Stimulated activated naive CD4-positive, alpha-beta T cell (primary cell): Measurements from ENCODE around the gene SAXO2.
"Not testable (repeated sequence)": the region's sequence is repeated elsewhere in the genome, so short reads cannot be mapped to it uniquely, and the experiment has no call there.

Source experiments
- DNase-seq, 6 experiments: peaks; one replicate each; lab custom pipeline; 2025; lab: John Stamatoyannopoulos, UW

The SAXO2 gene

GRCh38 chr15:82313951-82314768 is 51.5 kb downstream of the SAXO2 start:
- not testable (repeated sequence) for DNase-seq

GRCh38 chr15:82314769-82315518 is 52.3 kb downstream of the SAXO2 start:
- no peak for DNase-seq

- no peak for DNase-seq
Measured at GRCh38 chr15:82315519-82316246, 53.1 kb downstream of the SAXO2 start.

DNA sequence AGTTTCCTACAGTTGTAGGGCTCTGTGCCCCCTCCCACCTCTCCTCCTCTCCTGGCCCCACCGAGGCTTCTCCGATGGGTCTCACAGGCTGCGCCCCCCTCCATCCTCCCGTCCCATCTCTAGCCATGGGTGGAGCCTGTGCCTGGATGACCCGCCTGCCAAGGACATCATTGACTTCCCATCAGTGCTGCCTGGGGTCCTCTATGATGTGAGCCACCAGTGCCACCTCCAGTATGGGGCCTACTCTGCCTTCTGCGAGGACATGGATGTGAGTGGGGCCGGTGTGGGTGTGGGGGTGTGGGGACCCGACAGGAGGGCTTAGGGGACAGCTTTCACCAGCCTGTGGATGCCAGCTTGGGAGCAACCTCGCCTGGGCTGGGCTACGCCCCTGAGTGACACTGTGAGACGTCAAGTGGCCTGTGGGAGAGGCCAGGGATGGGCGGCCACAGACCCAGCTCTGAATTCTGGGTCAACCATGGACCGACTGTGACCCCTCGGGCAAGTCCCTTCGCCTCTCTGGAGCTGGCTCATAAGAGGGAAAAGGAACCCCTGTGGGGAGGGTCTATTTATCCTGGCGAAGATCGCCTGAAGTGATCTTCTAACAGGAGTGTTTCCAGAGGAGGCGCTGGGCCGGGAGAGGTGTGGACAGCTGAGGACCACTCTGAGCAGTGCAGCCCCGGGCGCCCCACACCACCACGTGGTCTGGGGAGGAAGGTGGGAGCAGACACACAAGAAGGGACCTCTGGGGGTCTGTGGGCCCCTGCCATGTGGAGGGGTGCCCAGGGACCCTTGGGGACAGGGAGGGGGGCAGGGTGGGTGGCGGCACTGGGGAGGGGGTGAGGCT is 53.9 kb downstream of the SAXO2 start:
- not testable (repeated sequence) for DNase-seq

DNA sequence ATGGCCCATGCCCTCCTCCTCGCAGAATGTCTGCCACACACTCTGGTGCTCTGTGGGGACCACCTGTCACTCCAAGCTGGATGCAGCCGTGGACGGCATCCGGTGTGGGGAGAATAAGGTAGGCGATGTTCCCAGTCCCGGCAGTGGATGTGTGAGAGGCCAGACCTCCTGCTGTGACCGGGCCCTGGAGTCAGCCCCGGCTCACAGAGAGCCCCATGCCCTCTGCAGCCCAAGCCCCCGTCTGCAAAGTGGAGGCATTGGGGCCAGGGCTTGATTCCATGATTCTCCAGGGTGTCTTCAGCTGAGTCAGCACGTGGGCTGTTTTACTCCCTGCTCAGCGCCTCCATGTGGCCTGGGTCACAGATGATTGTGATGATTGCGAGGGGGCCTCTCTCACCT is 54.5 kb downstream of the SAXO2 start:
- DNase-seq: no peak

- not testable (repeated sequence) for DNase-seq
Measured at GRCh38 chr15:82317516-82317915, 54.9 kb downstream of the SAXO2 start.

GRCh38 chr15:82318281-82318680 is 55.7 kb downstream of the SAXO2 start:
- DNase-seq: not testable (repeated sequence)

GRCh38 chr15:82319522-82320278 is 57.1 kb downstream of the SAXO2 start:
- not testable (repeated sequence) for DNase-seq

DNA sequence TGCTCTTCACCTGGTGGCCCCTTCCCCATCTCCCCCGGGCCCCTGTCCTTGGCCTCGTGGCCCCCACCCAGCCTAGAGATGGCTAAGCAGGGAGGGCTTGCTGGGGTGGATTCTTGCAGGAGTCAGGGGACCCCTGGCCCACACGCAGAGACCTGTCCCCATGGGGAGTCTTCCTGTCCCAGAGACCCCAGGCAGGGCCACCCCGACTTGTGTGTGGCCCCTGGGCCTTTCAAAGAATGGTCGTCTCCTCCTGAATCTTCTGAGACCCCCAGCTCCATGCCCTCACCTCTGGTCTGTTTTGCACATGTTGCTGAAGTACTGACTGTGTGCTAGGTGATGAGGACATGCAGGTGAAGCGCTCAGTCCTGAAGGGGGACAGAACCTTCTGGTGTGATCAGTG is 58.2 kb downstream of the SAXO2 start:
- DNase-seq: not testable (repeated sequence)

GRCh38 chr15:82322488-82322887 is 59.9 kb downstream of the SAXO2 start:
- DNase-seq: not testable (repeated sequence)

- not testable (repeated sequence) for DNase-seq
Measured at GRCh38 chr15:82324831-82325230, 62.2 kb downstream of the SAXO2 start.

DNA sequence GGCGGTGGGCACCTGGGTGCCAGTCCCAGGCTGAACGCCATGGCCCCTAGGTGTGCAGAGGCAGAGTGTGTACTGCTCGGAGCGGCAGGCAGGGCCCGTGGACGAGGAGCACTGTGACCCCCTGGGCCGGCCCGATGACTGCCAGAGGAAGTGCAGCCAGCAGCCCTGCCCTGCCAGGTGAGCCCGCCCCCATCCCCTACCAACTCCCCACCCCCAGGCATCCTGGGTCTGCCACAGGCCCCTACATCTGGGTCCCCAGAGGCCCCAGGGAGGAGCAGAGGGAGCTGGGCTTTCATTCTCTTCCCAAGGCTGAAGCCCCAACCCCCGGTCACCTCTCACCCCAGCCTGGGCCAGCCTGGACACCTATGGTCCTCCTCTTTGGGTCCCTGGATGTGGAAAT is 63.0 kb downstream of the SAXO2 start:
- not testable (repeated sequence) for DNase-seq

DNA sequence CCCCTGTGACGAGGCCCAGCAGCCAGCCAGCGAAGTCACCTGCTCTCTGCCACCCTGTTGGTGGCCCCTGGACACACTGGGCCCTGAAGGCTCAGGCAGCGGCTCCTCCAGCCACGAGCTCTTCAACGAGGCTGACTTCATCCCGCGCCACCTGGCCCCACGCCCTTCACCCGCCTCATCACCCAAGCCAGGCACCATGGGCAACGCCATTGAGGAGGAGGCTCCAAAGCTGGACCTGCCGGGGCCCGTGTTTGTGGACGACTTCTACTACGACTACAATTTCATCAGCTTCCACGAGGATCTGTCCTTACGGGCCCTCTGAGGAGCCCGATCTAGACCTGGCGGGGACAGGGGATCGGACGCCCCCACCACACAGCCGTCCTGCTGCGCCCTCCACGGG is 64.3 kb downstream of the SAXO2 start:
- DNase-seq: not testable (repeated sequence)

DNA sequence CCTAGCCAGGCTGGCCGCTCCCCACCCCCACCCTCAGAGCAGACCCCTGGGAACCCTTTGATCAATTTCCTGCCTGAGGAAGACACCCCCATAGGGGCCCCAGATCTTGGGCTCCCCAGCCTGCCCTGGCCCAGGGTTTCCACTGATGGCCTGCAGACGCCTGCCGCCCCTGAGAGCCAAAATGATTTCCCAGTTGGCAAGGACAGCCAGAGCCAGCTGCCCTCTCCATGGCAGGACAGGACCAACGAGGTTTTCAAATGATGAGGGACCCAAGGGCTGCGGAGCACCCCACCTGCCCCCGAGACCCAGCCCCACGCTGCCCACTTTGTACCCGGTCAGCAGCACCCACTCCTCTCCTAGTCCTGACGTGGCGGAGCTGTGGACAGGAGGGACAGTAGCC is 64.8 kb downstream of the SAXO2 start:
- DNase-seq: not testable (repeated sequence)

- DNase-seq: not testable (repeated sequence)
Measured at GRCh38 chr15:82329039-82329438, 66.4 kb downstream of the SAXO2 start.

- not testable (repeated sequence) for DNase-seq
Measured at GRCh38 chr15:82330921-82331320, 68.3 kb downstream of the SAXO2 start.

GRCh38 chr15:82331576-82332304 is 69.1 kb downstream of the SAXO2 start:
- DNase-seq: not testable (repeated sequence)

- DNase-seq: not testable (repeated sequence)
Measured at GRCh38 chr15:82332711-82333602, 70.3 kb downstream of the SAXO2 start.
